Measurements from ENCODE around the gene DGCR2. TPM values are rescaled to one million over a fixed set of nuclear protein-coding genes. Genes with fewer than 3 reads are reported as not detected.

DGCR2 gene
- total RNA-seq, 1 experiment from 2014 or later: 42.9 TPM

GRCh38 chr22:19123936-19124335, 1.7 kb upstream of the DGCR2 start:
- ATAC-seq: no peak
- H4K20me1 ChIP-seq (ENCODE audit: insufficient read depth): no peaks in the 10 kb centered on the region
- H3K9ac ChIP-seq (ENCODE audit: low read length): no peak overlapping the region
- 0 out of 4 replicates have a peak, but pooled peaks cover 0 to 4% of the 10 kb centered on the region in 2 experiments for H3K36me3 ChIP-seq (ENCODE audit: control insufficient read depth in 1 of 2, insufficient read depth in 2 of 2, low read length in 2 of 2)
- H3K4me1 ChIP-seq (ENCODE audit: control insufficient read depth in 1 of 2, insufficient read depth in 2 of 2, low read length in 2 of 2): peaks cover 10 to 23% of the 10 kb centered on the region in 2 experiments
- no peak overlapping the region for H3K27ac ChIP-seq (ENCODE audit: low read depth, low read length)
- intact Hi-C loops (cut with micrococcal nuclease): loop anchor here (5.0 kb wide), 1 partner anchor 353 kb away; the partner anchor contains the start of genes CDC45 and UFD1
- no peak for TF ChIP-seq POLR2A (IDR thresholded peaks at IDR 0.05; ENCODE audit: borderline replicate concordance, extremely low read depth, insufficient read depth, insufficient read length)
- TF ChIP-seq EZH2phosphoT487 (IDR thresholded peaks at IDR 0.05; ENCODE audit: borderline replicate concordance): no peak
- no peak for TF ChIP-seq CBX3 (IDR thresholded peaks at IDR 0.05; ENCODE audit: low read depth)
- TF ChIP-seq CEBPB (IDR thresholded peaks at IDR 0.05; ENCODE audit: low read depth): no peak
- no peak for TF ChIP-seq ZFX (IDR thresholded peaks at IDR 0.05)
- no peak for TF ChIP-seq JUND (IDR thresholded peaks at IDR 0.05)
- TF ChIP-seq RAD21 (IDR thresholded peaks at IDR 0.05; ENCODE audit: low read depth): no peak
- no peak for TF ChIP-seq SIN3A (IDR thresholded peaks at IDR 0.05; ENCODE audit: low read depth)
- no peak for TF ChIP-seq ATF3 (IDR thresholded peaks at IDR 0.05)
- no peak for TF ChIP-seq EGR1 (IDR thresholded peaks at IDR 0.05; ENCODE audit: low read depth)
- no peak overlapping the region for H3K4me2 ChIP-seq (ENCODE audit: low read length)
- H3K27me3 ChIP-seq (ENCODE audit: insufficient read depth, low read length): no peaks in the 10 kb centered on the region
- DNase-seq (ENCODE audit: low read depth, low spot score): no peak
- peaks cover 32% of the 10 kb centered on the region for H3K79me2 ChIP-seq (ENCODE audit: insufficient read depth, low read length)
- no TSS peak for BruUV-seq (replicated peaks)
- no peak overlapping the region for H2AFZ ChIP-seq (ENCODE audit: low read depth, low read length, poor library complexity, severe bottlenecking)
- POLR2A ChIA-PET: interaction anchor here (0.7 to 0.9 kb wide), 2 partner anchors 12 to 20 kb away, joined by 3 read pairs; no protein-coding TSS in a partner anchor
- H3K9me2 ChIP-seq (ENCODE audit: insufficient read depth): no peaks in the 10 kb centered on the region
- H3K9me3 ChIP-seq (ENCODE audit: control insufficient read depth in 1 of 2, insufficient read depth in 1 of 2, low read depth in 1 of 2, low read length in 2 of 2): no peaks in the 10 kb centered on the region
- no peak overlapping the region for H3K4me3 ChIP-seq (replicated peaks in 1 of 2; ENCODE audit: low read depth in 1 of 2, low read length in 2 of 2)
- CTCF ChIA-PET: no interaction called here
- RAD21 ChIA-PET (ENCODE audit: low non-redundant PET in 1 of 2, low total read pairs in 2 of 2, uncharacterized antibody in 2 of 2, unreplicated experiment in 2 of 2): no interaction called here

- Histone ChIP-seq H2AFZ (ENCODE audit: low read depth, low read length, poor library complexity, severe bottlenecking) (peak overlapping the region; percentile 41), H3K27me3 (ENCODE audit: insufficient read depth, low read length) (no peaks in the 10 kb centered on the region), H4K20me1 (ENCODE audit: insufficient read depth) (no peaks in the 10 kb centered on the region), H3K4me3 (replicated peaks in 1 of 2; ENCODE audit: low read depth in 1 of 2, low read length in 2 of 2) (peak overlapping the region; percentile 36 to 95), H3K9me3 (ENCODE audit: control insufficient read depth in 1 of 2, insufficient read depth in 1 of 2, low read depth in 1 of 2, low read length in 2 of 2) (no peaks in the 10 kb centered on the region), H3K79me2 (ENCODE audit: insufficient read depth, low read length) (peaks cover 43% of the 10 kb centered on the region), H3K36me3 (ENCODE audit: control insufficient read depth in 1 of 2, insufficient read depth in 2 of 2, low read length in 2 of 2) (0 out of 4 replicates have a peak, but pooled peaks cover 0 to 4% of the 10 kb centered on the region in 2 experiments), H3K9me2 (ENCODE audit: insufficient read depth) (no peaks in the 10 kb centered on the region), H3K27ac (ENCODE audit: low read depth, low read length) (no peak overlapping the region), H3K4me2 (ENCODE audit: low read length) (peak overlapping the region; percentile 79), H3K4me1 (ENCODE audit: control insufficient read depth in 1 of 2, insufficient read depth in 2 of 2, low read length in 2 of 2) (peaks cover 10 to 23% of the 10 kb centered on the region in 2 experiments), H3K9ac (ENCODE audit: low read length) (peak overlapping the region; percentile 50)
- CTCF ChIA-PET: interaction anchor here (0.6 to 1.4 kb wide), 2 partner anchors 22 to 507 kb away, joined by 3 read pairs; partner anchors contain the start of gene ESS2
- POLR2A ChIA-PET: interaction anchor here (0.9 to 1.7 kb wide), 3 partner anchors 12 to 21 kb away, joined by 3 to 6 read pairs (median 5); partner anchors contain the start of gene ESS2
- no TSS peak for BruUV-seq (replicated peaks)
- RAD21 ChIA-PET (ENCODE audit: low non-redundant PET in 1 of 2, low total read pairs in 2 of 2, uncharacterized antibody in 2 of 2, unreplicated experiment in 2 of 2): no interaction called here
- DNase-seq (ENCODE audit: low read depth, low spot score): no peak
- peak; percentile 10 for ATAC-seq
- intact Hi-C loops (cut with micrococcal nuclease): loop anchor here (5.0 kb wide), 1 partner anchor 354 kb away; the partner anchor contains the start of genes CDC45 and UFD1
- no peak for TF ChIP-seq FOSL1 (IDR thresholded peaks at IDR 0.05; ENCODE audit: low read depth)
- no peak for TF ChIP-seq CEBPB (IDR thresholded peaks at IDR 0.05; ENCODE audit: low read depth)
- TF ChIP-seq EZH2 (IDR thresholded peaks at IDR 0.05): no peak
- no peak for TF ChIP-seq ZNF274 (IDR thresholded peaks at IDR 0.05; ENCODE audit: low read depth, low read length)
These were observed 710 bp upstream of the DGCR2 start for GRCh38 chr22:19122752-19123492.
